ENCODE results near the gene MCM3AP. TPM values are rescaled to one million over a fixed set of nuclear protein-coding genes. Genes with fewer than 3 reads are reported as not detected.

The MCM3AP gene
- total and polyA plus RNA-seq, 4 donors: 15.5 to 58.1 (median 33.5) TPM

- Histone ChIP-seq H3K27me3 (ENCODE audit: control insufficient read depth in 4 of 4, insufficient read depth in 4 of 4, low read length in 3 of 4) (no peaks in the 10 kb centered on the region), H3K9ac (ENCODE audit: low read depth in 1 of 2, low read length in 2 of 2) (peak overlapping the region in 1 of 2 donors; percentile 90), H3K36me3 (ENCODE audit: control insufficient read depth in 4 of 4, insufficient read depth in 3 of 4, low read depth in 1 of 4, low read length in 3 of 4) (peaks cover 7 to 12% (median 11%) of the 10 kb centered on the region in 4 donors), H3K4me3 (ENCODE audit: low read depth in 1 of 3, low read length in 3 of 3) (peak overlapping the region in 1 of 3 donors; percentile 92), H3K9me3 (ENCODE audit: control insufficient read depth in 4 of 4, low read length in 3 of 4) (no peaks in the 10 kb centered on the region), H3K4me1 (ENCODE audit: control insufficient read depth in 4 of 4, insufficient read depth in 4 of 4, low read length in 3 of 4) (peaks cover 10 to 34% (median 31%) of the 10 kb centered on the region in 4 donors), H3K27ac (ENCODE audit: low read depth in 1 of 2, low read length in 2 of 2) (no peak overlapping the region)
- DNase-seq (ENCODE audit: low spot score): no peak
- whole genome bisulfite sequencing: 89% methylated on average over 1 of the region's 1 CpG
- TF ChIP-seq FOXA2 (IDR thresholded peaks at IDR 0.05) (no peak), HNF4G (IDR thresholded peaks at IDR 0.05) (no peak), ZBTB33 (IDR thresholded peaks at IDR 0.05) (no peak), ATF3 (IDR thresholded peaks at IDR 0.05) (no peak), NR2F2 (IDR thresholded peaks at IDR 0.05) (no peak), REST (IDR thresholded peaks at IDR 0.05) (no peak), RXRA (IDR thresholded peaks at IDR 0.05) (no peak), YY1 (IDR thresholded peaks at IDR 0.05) (no peak), SP1 (IDR thresholded peaks at IDR 0.05) (no peak), EGR1 (IDR thresholded peaks at IDR 0.05; ENCODE audit: low read depth in 2 of 2) (no peak), MAX (IDR thresholded peaks at IDR 0.05) (no peak)
Measured at GRCh38 chr21:46284733-46285132, 678 bp downstream of the MCM3AP start.

- H3K27me3 ChIP-seq (ENCODE audit: control insufficient read depth in 4 of 4, insufficient read depth in 4 of 4, low read length in 3 of 4): no peaks in the 10 kb centered on the region
- H3K27ac ChIP-seq (ENCODE audit: low read depth in 1 of 2, low read length in 2 of 2): no peak overlapping the region
- H3K4me3 ChIP-seq (ENCODE audit: low read depth in 1 of 3, low read length in 3 of 3): no peak overlapping the region
- H3K9me3 ChIP-seq (ENCODE audit: control insufficient read depth in 4 of 4, low read length in 3 of 4): no peaks in the 10 kb centered on the region
- H3K9ac ChIP-seq (ENCODE audit: low read depth in 1 of 2, low read length in 2 of 2): no peak overlapping the region
- WGBS: 70% methylated on average over 15 of the region's 15 CpGs
- H3K4me1 ChIP-seq (ENCODE audit: control insufficient read depth in 4 of 4, insufficient read depth in 4 of 4, low read length in 3 of 4): peaks cover 10 to 34% (median 31%) of the 10 kb centered on the region in 4 donors
- DNase-seq (ENCODE audit: low spot score): no peak
- H3K36me3 ChIP-seq (ENCODE audit: control insufficient read depth in 4 of 4, insufficient read depth in 3 of 4, low read depth in 1 of 4, low read length in 3 of 4): peaks cover 12 to 18% (median 17%) of the 10 kb centered on the region in 4 donors
- TF ChIP-seq GABPA (IDR thresholded peaks at IDR 0.05 in 1 of 2, conservative IDR thresholded peaks at IDR 0.05 in 1 of 2) (no peak), HNF4G (IDR thresholded peaks at IDR 0.05) (no peak), MAX (IDR thresholded peaks at IDR 0.05) (no peak), RXRA (IDR thresholded peaks at IDR 0.05) (no peak), FOXA2 (IDR thresholded peaks at IDR 0.05) (no peak), FOXA1 (IDR thresholded peaks at IDR 0.05) (no peak), CTCF (IDR thresholded peaks at IDR 0.05; ENCODE audit: low read depth, low read length, missing input control) (no peak), EGR1 (IDR thresholded peaks at IDR 0.05; ENCODE audit: low read depth in 2 of 2) (no peak), ZBTB33 (IDR thresholded peaks at IDR 0.05) (no peak), ATF3 (IDR thresholded peaks at IDR 0.05) (no peak), HNF4A (conservative IDR thresholded peaks at IDR 0.05) (no peak), YY1 (IDR thresholded peaks at IDR 0.05) (no peak), SP1 (IDR thresholded peaks at IDR 0.05) (no peak), RAD21 (IDR thresholded peaks at IDR 0.05) (no peak), NR2F2 (IDR thresholded peaks at IDR 0.05) (no peak), TAF1 (conservative IDR thresholded peaks at IDR 0.05) (no peak), JUND (IDR thresholded peaks at IDR 0.05) (no peak)
Measured at GRCh38 chr21:46284077-46284644, 1.2 kb downstream of the MCM3AP start.

Measured in liver (tissue), 9 donors.